Coronary artery (tissue), 2 donors: Measurements from ENCODE around the gene PLCZ1.

Experiments used
- DNase-seq: peaks from one replicate; pipeline ENCODE4 v3.0.0-alpha.2; 2017; ENCODE audit warnings: low spot score
- H3K27ac ChIP-seq, 2 donors: fragments of 200-600 bp; sonication (generic); one replicate each; pipeline ENCODE4 v1.5.1; 2016 to 2019
- H3K4me3 ChIP-seq: fragments of 200-600 bp; sonication (generic); 2 replicates; pipeline ENCODE4 v1.5.1; 2016; ENCODE audit warnings: mild to moderate bottlenecking, moderate library complexity
- CTCF ChIP-seq: fragments of 200-600 bp; sonication (generic); IDR thresholded peaks from one replicate; pipeline ENCODE4 v1.5.1; 2019; ENCODE audit warnings: antibody characterized with exemption

The PLCZ1 gene

DNA sequence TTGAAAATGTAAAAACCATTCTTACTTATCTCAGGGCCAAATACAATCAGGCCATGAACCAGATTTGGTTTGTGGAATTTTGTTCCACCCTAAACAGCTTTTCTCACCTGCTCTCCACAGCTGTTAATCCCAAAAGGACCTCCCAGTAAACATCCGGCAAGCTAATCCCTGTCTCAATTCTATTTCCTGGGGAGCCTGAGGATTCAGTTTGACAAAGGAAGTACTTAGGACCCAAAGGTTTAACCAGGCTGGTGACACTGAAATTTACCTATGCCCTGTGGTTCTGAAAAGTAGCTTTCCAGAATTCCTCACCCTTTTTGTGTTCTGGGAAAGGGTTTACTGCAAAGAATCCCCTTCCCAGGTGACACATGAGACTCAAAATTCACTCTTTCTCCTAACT lies 15.1 kb upstream of the PLCZ1 start:
- H3K27ac ChIP-seq, result no peak overlapping the region

GRCh38 chr12:18752280-18752920 lies 14.6 kb upstream of the PLCZ1 start:
- TF ChIP-seq CTCF, result no peak
- peak overlapping the region in 1 of 2 donors; percentile 23 for H3K27ac ChIP-seq
- H3K4me3 ChIP-seq, result no peak overlapping the region
- no peak for DNase-seq

More for the DNA sequence above, 15.1 kb upstream of the PLCZ1 start:
- no peak overlapping the region for H3K4me3 ChIP-seq
- TF ChIP-seq CTCF, result no peak
- DNase-seq, result no peak

- Histone ChIP-seq H3K27ac (no peak overlapping the region), H3K4me3 (no peak overlapping the region)
- DNase-seq, result no peak
- no peak for TF ChIP-seq CTCF
Measured at GRCh38 chr12:18751866-18752265, 14.1 kb upstream of the PLCZ1 start.

- Histone ChIP-seq H3K27ac (no peak overlapping the region), H3K4me3 (no peak overlapping the region)
- TF ChIP-seq CTCF, result no peak
- DNase-seq, result no peak
Measured at GRCh38 chr12:18750085-18750484, 12.3 kb upstream of the PLCZ1 start.

DNA sequence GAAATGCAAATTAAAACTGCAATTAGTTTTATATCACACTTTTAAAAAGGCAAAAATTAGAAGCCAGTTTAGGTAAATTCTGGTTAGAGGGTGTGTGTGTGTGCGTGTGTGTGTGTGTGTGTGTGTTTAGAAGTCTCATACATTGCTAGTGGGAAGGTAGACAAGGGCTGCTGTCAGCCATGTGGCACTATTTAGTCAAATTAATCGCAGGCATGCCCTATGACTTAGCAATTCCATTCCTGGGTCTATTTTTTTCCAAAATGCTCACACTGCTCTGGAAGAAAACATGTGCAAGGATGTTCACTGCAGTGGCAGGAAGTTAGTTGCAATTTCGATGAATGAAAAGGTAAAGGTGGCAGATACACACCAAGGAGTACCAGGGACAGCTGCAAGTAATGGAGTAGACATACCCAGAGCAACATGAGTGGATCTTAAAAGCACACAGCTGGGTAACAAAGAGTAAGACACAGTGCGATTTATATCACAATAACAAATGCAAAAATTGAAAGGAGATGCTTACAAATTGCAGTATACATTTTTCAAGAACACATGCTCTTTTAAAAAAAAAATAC lies 11.7 kb upstream of the PLCZ1 start:
- Histone ChIP-seq H3K27ac (no peak overlapping the region), H3K4me3 (no peak overlapping the region)
- no peak for TF ChIP-seq CTCF
- DNase-seq, result no peak

- DNase-seq, result no peak
- TF ChIP-seq CTCF, result no peak
- no peak overlapping the region for H3K27ac ChIP-seq
- no peak overlapping the region for H3K4me3 ChIP-seq
Measured at GRCh38 chr12:18747895-18748294, 10.1 kb upstream of the PLCZ1 start.

GRCh38 chr12:18731156-18731555 lies 6.7 kb downstream of the PLCZ1 start:
- no peak overlapping the region for H3K27ac ChIP-seq

More at GRCh38 chr12:18731156-18731555, 6.7 kb downstream of the PLCZ1 start:
- TF ChIP-seq CTCF, result no peak
- no peak overlapping the region for H3K4me3 ChIP-seq
- DNase-seq, result no peak
